Measurements from ENCODE around the gene SREBF1. TPM values are rescaled to one million over a fixed set of nuclear protein-coding genes. Genes with fewer than 3 reads are reported as not detected.

Gene SREBF1
- total and polyA plus RNA-seq, 2 of the 4 experiments (the other 2 are of a cell fraction): 3.4 to 20.4 TPM

DNA sequence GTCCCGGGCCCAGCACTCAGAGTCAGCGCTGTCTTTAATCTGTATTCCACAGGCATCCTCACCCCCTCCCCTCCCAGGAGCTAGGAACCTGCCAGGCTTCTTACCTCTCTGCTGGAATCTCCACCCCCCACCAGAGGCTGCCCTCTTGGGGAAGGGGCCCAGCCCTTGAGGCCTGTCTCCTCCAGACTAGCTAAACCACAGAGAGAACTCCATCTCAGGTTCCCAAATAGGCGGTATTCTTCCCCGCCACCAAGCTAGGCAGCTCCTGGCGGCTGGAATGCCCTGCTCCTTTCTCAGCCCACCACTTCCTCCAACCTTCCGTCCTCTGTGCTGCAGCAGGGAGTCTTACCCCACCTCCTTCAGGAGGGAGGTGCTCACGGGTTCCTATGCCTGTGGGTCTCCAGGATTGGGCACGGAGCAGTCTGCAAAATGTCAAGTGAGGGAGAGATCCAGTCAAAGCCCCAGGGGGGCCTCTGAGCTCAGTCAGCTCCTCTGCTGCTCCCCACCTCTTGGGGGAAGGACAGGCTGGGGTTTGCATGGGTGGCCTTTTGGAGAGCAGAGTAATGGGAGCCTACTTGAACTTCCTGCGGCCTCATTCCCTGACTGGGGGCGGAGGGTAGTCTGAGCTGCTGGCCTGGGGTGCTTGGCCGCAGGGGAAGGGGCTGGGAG lies 55.7 kb downstream of the SREBF1 start:
- ATAC-seq (ENCODE audit: low read depth) (no peak), DNase-seq (peak; percentile 65)
- no peak overlapping the region for H3K56ac ChIP-seq (ENCODE audit: extremely low read depth, insufficient read depth, low read length)
- H3K9me1 ChIP-seq (ENCODE audit: insufficient read depth, low read length): no peaks in the 10 kb centered on the region; the same call in none of the 2 replicates
- no peak overlapping the region for H3K14ac ChIP-seq (replicated peaks; ENCODE audit: low read depth, low read length)
- H3K36me3 ChIP-seq (ENCODE audit: control insufficient read depth, insufficient read depth, low read length): peaks cover 2% of the 10 kb centered on the region; the same call in 1 of the 2 replicates
- H3K23ac ChIP-seq (ENCODE audit: low read depth, low read length): peak overlapping the region; percentile 24; the same call in 1 of the 2 replicates
- no peaks in the 10 kb centered on the region for H3K9me3 ChIP-seq (ENCODE audit: control insufficient read depth, insufficient read depth, low read length)
- H2BK20ac ChIP-seq (ENCODE audit: low read depth, low read length): no peak overlapping the region
- H4K20me1 ChIP-seq (ENCODE audit: insufficient read depth, low read length): peaks cover 93% of the 10 kb centered on the region
- no peak overlapping the region for H2BK120ac ChIP-seq (ENCODE audit: low read depth, low read length)
- H3K4ac ChIP-seq (ENCODE audit: low read depth, low read length): no peak overlapping the region
- no peak overlapping the region for H4K8ac ChIP-seq (ENCODE audit: low read depth in 2 of 2, low read length in 2 of 2)
- no peak overlapping the region for H3K27ac ChIP-seq (ENCODE audit: insufficient read depth, low read length)
- H4K91ac ChIP-seq (ENCODE audit: insufficient read depth, low read depth, low read length): no peak overlapping the region
- dilution Hi-C loops (cut with HindIII; ENCODE audit: low sequenced_read_pairs, unreplicated experiment) (no loop called here), intact Hi-C loops (cut with micrococcal nuclease) (loop anchor here (10.0 kb wide), 1 partner anchor 96 kb away; the partner anchor contains the start of gene RAI1), in situ Hi-C loops (cut with MboI; ENCODE audit: low sequenced_read_pairs) (no loop called here)
- H3K4me2 ChIP-seq (ENCODE audit: low read depth, low read length): peak overlapping the region; percentile 71; the same call in 1 of the 2 replicates
- H3K27me3 ChIP-seq (ENCODE audit: control insufficient read depth, insufficient read depth, low read length): no peaks in the 10 kb centered on the region
- H3K4me3 ChIP-seq (ENCODE audit: insufficient read depth, low read depth, low read length): no peak overlapping the region
- H3K9ac ChIP-seq (ENCODE audit: low read depth, low read length): no peak overlapping the region
- peaks cover 18 to 86% of the 10 kb centered on the region in 2 experiments for H3K79me1 ChIP-seq (ENCODE audit: low read depth in 1 of 2, low read length in 2 of 2)
- H3K18ac ChIP-seq (ENCODE audit: low read depth, low read length): no peak overlapping the region
- CTCF ChIA-PET: no interaction called here
- H2AFZ ChIP-seq (replicated peaks; ENCODE audit: low read length, poor library complexity): no peak overlapping the region
- no peak overlapping the region for H2BK15ac ChIP-seq (ENCODE audit: low read depth, low read length)
- H2AK5ac ChIP-seq (ENCODE audit: low read depth, low read length): 0 out of 2 replicates have a peak overlapping the region, but pooled peaks have one; percentile 3
- no peak overlapping the region for H4K5ac ChIP-seq (ENCODE audit: low read depth, low read length)
- no TSS peak for BruUV-seq (replicated peaks)
- POLR2A ChIA-PET (ENCODE audit: unreplicated experiment): no interaction called here
- 80% methylated on average over 2 of the region's 11 CpGs; no CpG with 5 or more reads in 1 of the 2 experiments for WGBS, 2 experiments (ENCODE audit: extremely low coverage in 2 of 2, insufficient read length in 1 of 2)
- no peak overlapping the region for H2BK5ac ChIP-seq (ENCODE audit: low read depth, low read length, poor library complexity, severe bottlenecking)
- TF ChIP-seq, protein P1, sequence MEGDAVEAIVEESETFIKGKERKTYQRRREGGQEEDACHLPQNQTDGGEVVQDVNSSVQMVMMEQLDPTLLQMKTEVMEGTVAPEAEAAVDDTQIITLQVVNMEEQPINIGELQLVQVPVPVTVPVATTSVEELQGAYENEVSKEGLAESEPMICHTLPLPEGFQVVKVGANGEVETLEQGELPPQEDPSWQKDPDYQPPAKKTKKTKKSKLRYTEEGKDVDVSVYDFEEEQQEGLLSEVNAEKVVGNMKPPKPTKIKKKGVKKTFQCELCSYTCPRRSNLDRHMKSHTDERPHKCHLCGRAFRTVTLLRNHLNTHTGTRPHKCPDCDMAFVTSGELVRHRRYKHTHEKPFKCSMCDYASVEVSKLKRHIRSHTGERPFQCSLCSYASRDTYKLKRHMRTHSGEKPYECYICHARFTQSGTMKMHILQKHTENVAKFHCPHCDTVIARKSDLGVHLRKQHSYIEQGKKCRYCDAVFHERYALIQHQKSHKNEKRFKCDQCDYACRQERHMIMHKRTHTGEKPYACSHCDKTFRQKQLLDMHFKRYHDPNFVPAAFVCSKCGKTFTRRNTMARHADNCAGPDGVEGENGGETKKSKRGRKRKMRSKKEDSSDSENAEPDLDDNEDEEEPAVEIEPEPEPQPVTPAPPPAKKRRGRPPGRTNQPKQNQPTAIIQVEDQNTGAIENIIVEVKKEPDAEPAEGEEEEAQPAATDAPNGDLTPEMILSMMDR (conservative IDR thresholded peaks at IDR 0.05; ENCODE audit: low read depth, low read length): peak; percentile 41; the same call in 1 of the 2 replicates
- TF ChIP-seq MAZ (IDR thresholded peaks at IDR 0.05; ENCODE audit: borderline replicate concordance, low read depth, low read length): peak; percentile 35; the same call in 1 of the 2 replicates
- no peak for TF ChIP-seq BHLHE40 (IDR thresholded peaks at IDR 0.05; ENCODE audit: low read depth, low read length)
- TF ChIP-seq RAD21 (IDR thresholded peaks at IDR 0.05; ENCODE audit: low read length): peak; percentile 19; the same call in 1 of the 2 replicates
- peak overlapping the region; percentile 81 for H2AK9ac ChIP-seq (replicated peaks; ENCODE audit: low read depth, low read length, poor library complexity)
- peaks cover 46% of the 10 kb centered on the region for H3K4me1 ChIP-seq (ENCODE audit: control insufficient read depth, insufficient read depth, low read length)

Measured in IMR-90 (cell line).